KMS-11 (cell line): Measurements from ENCODE around the gene NUDT7.

Experiments
- H2AFZ ChIP-seq: fragments of 200-600 bp; sonication (generic); 2 replicates; pipeline ENCODE4 v1.6.1; 2016; ENCODE audit warnings: antibody characterized with exemption, mixed run types, low read depth
- H3K27ac ChIP-seq: fragments of 200-600 bp; sonication (generic); 2 replicates; pipeline ENCODE4 v1.6.1; 2016; ENCODE audit warnings: mild to moderate bottlenecking, mixed run types
- H3K27me3 ChIP-seq: fragments of 200-600 bp; sonication (generic); 2 replicates; pipeline ENCODE4 v1.6.1; 2017; ENCODE audit warnings: mild to moderate bottlenecking, low read depth, mixed run types, moderate library complexity; ENCODE audit not compliant: insufficient read depth
- H3K36me3 ChIP-seq: fragments of 200-600 bp; sonication (generic); 2 replicates; pipeline ENCODE4 v1.6.1; 2017; ENCODE audit warnings: mild to moderate bottlenecking, mixed run types; ENCODE audit not compliant: insufficient read depth
- H3K4me1 ChIP-seq: fragments of 200-600 bp; sonication (generic); 2 replicates; pipeline ENCODE4 v1.6.1; 2016; ENCODE audit warnings: mild to moderate bottlenecking, low read depth, mixed run types; ENCODE audit not compliant: poor library complexity, severe bottlenecking
- H3K4me2 ChIP-seq: fragments of 200-600 bp; sonication (generic); 2 replicates; pipeline ENCODE4 v1.7.0; 2016; ENCODE audit warnings: mild to moderate bottlenecking, mixed run types
- H3K4me3 ChIP-seq: fragments of 200-600 bp; sonication (generic); IDR thresholded peaks from 2 replicates; pipeline ENCODE4 v1.6.1; 2017; ENCODE audit warnings: low read depth, low read length, mixed read lengths; ENCODE audit not compliant: insufficient read depth
- H3K79me2 ChIP-seq: fragments of 200-600 bp; sonication (generic); 2 replicates; pipeline ENCODE4 v1.6.1; 2016; ENCODE audit warnings: low read depth, mixed run types; ENCODE audit not compliant: insufficient read depth
- H3K9ac ChIP-seq: fragments of 200-600 bp; sonication (generic); 2 replicates; pipeline ENCODE4 v1.6.1; 2016; ENCODE audit warnings: mild to moderate bottlenecking, mixed run types
- H4K20me1 ChIP-seq: fragments of 200-600 bp; sonication (generic); 2 replicates; pipeline ENCODE4 v1.6.1; 2016; ENCODE audit warnings: mild to moderate bottlenecking, mixed run types; ENCODE audit not compliant: insufficient read depth
- TF ChIP-seq, protein P1 (sequence below): fragments of 200-600 bp; sonication (generic); conservative IDR thresholded peaks from 2 replicates; pipeline ENCODE4 v1.6.1; 2017; ENCODE audit warnings: low read depth, mild to moderate bottlenecking, antibody characterized with exemption, low read length, moderate library complexity, mixed read lengths

The NUDT7 gene

DNA sequence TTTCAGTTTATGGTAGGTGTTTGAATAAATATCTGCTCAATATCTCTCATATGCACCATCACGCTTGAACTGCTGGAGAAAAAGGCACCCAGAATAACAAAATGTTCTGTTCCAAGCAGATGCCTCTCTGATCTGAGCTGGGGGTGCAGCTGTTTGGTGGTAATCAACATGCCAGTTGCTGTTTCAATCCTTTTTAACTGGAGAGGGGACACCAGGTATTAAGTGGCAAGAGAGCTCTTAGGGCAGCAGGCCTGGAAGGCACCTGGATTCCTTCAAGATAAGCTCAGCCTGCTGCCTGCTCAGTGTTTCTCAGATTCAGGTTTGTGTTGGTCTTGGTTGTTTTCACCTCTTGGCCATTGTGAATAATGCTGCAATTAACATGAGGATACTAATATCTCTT, 38.9 kb downstream of the NUDT7 start:
- no peaks in the 10 kb centered on the region for H4K20me1 ChIP-seq
- no peaks in the 10 kb centered on the region for H3K79me2 ChIP-seq
- no peak overlapping the region for H3K4me2 ChIP-seq
- H3K4me3 ChIP-seq = no peak overlapping the region
- H3K27me3 ChIP-seq = no peaks in the 10 kb centered on the region
- TF ChIP-seq, protein P1, sequence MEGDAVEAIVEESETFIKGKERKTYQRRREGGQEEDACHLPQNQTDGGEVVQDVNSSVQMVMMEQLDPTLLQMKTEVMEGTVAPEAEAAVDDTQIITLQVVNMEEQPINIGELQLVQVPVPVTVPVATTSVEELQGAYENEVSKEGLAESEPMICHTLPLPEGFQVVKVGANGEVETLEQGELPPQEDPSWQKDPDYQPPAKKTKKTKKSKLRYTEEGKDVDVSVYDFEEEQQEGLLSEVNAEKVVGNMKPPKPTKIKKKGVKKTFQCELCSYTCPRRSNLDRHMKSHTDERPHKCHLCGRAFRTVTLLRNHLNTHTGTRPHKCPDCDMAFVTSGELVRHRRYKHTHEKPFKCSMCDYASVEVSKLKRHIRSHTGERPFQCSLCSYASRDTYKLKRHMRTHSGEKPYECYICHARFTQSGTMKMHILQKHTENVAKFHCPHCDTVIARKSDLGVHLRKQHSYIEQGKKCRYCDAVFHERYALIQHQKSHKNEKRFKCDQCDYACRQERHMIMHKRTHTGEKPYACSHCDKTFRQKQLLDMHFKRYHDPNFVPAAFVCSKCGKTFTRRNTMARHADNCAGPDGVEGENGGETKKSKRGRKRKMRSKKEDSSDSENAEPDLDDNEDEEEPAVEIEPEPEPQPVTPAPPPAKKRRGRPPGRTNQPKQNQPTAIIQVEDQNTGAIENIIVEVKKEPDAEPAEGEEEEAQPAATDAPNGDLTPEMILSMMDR = no peak
- no peaks in the 10 kb centered on the region for H3K4me1 ChIP-seq
- H3K36me3 ChIP-seq = no peaks in the 10 kb centered on the region
- no peak overlapping the region for H3K27ac ChIP-seq
- no peak overlapping the region for H2AFZ ChIP-seq
- H3K9ac ChIP-seq = no peak overlapping the region

DNA sequence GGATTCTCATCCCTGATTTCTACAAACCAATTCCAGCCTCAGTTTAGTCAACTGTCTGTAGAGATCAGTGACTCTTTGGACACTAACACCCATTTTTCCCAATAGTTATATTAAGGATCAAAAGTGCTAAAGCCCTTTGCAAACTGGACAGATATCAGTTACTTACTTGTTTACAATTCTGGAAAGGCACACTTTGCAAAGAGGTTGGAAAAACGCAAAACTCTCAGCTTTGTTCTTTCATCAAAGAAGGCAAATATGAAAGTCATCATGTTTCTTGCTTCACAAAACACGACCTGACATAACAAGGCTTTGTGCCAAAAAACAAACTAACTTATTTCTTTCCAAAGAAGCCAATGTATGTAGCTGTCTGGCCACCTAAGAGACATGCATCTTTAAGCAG, 39.9 kb downstream of the NUDT7 start:
- Histone ChIP-seq H3K27me3 (no peaks in the 10 kb centered on the region), H3K36me3 (no peaks in the 10 kb centered on the region), H3K79me2 (no peaks in the 10 kb centered on the region), H3K4me2 (no peak overlapping the region), H3K4me3 (no peak overlapping the region), H3K4me1 (no peaks in the 10 kb centered on the region), H4K20me1 (no peaks in the 10 kb centered on the region), H3K9ac (no peak overlapping the region), H2AFZ (no peak overlapping the region), H3K27ac (no peak overlapping the region)
- TF ChIP-seq, protein P1 = no peak

DNA sequence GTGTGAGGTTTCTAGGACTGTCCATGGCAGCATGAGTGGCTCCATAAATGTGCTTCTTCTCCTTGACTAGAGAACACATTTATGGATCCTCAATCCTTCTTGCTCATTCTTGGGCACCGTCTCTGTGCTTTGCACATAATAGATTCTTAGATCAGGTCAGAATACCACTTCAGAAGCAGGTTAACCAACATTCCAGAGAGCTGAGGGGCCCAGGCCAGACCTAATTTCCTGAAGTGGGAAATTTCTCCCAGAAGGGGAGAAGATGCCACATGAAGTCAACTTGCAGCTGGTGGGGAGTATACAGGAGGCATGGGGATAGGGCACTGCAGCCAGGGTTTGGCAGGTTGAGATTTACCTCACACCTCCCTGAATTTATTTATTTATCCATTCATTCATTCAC, 41.7 kb downstream of the NUDT7 start:
- no peaks in the 10 kb centered on the region for H3K79me2 ChIP-seq
- no peaks in the 10 kb centered on the region for H4K20me1 ChIP-seq

DNA sequence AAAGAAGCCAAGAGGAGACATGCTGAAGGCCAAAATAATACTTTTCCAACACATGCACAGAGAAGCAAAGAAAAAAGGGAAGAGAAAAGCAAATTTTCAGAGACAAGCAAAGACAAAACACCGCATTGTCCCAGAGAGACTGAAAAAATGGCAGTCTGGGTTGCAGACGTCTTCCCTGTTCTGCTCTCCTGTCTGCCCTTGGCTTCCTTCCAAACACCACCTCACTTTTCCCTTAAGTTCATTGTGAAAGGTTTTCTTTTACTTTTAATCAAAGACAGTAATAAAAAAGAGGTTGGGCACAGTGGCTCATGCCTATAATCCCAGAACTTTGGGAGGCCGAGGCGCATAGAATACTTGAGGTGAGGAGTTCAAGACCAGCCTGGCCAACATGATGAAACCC, 44.9 kb downstream of the NUDT7 start:
- Histone ChIP-seq H3K79me2 (no peaks in the 10 kb centered on the region), H3K27me3 (no peaks in the 10 kb centered on the region), H3K36me3 (no peaks in the 10 kb centered on the region), H3K27ac (no peak overlapping the region), H3K9ac (no peak overlapping the region), H2AFZ (no peak overlapping the region), H4K20me1 (no peaks in the 10 kb centered on the region), H3K4me3 (no peak overlapping the region), H3K4me1 (no peaks in the 10 kb centered on the region), H3K4me2 (no peak overlapping the region)
- TF ChIP-seq, protein P1 = no peak

More for the DNA sequence above, 41.7 kb downstream of the NUDT7 start:
- TF ChIP-seq, protein P1 = no peak
- no peak overlapping the region for H3K4me2 ChIP-seq
- no peaks in the 10 kb centered on the region for H3K36me3 ChIP-seq
- no peaks in the 10 kb centered on the region for H3K27me3 ChIP-seq
- H3K4me1 ChIP-seq = no peaks in the 10 kb centered on the region
- H3K9ac ChIP-seq = no peak overlapping the region
- H2AFZ ChIP-seq = no peak overlapping the region
- H3K27ac ChIP-seq = no peak overlapping the region
- no peak overlapping the region for H3K4me3 ChIP-seq
